NCI-H146 (cell line): Measurements from ENCODE around the gene ATP2B1.

Experiments
- DNase-seq: peaks from one replicate; lab custom pipeline; 2025; lab: John Stamatoyannopoulos, UW

The ATP2B1 gene

GRCh38 chr12:89539426-89540223 is 169.0 kb downstream of the ATP2B1 start:
- DNase-seq: no peak

GRCh38 chr12:89538897-89539296 is 169.7 kb downstream of the ATP2B1 start:
- DNase-seq: no peak
